ENCODE results near the gene RGS3.

RGS3 gene

DNA sequence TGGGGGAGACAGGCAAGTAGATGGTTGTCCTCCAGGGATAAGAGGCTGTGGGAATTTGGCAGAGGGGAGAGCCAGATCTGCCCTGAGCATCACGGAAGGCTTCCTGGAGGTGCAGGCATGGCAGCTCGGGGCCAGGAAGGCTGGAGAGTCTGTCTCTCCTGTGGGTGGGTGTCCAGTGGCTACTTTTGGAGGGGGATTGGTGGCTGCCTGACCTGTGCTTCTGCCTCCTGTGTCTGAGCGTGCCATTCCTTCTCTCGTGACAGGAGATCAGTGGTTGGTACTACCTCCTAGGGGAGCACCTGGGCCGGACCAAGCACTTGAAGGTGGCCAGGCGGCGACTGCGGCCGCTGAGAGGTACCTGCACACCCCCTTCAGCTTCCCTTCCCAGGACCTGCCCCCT lies 33.5 kb downstream of the RGS3 start:
- H3K27ac ChIP-seq (ENCODE audit: extremely low read depth, low read depth, low read length): no peak overlapping the region
- TF ChIP-seq KLF8 (tag by site-specific recombination; IDR thresholded peaks at IDR 0.05) (no peak), ZBTB7A (tag by site-specific recombination; IDR thresholded peaks at IDR 0.05; ENCODE audit: low read depth) (no peak), ZNF747 (tag by site-specific recombination; IDR thresholded peaks at IDR 0.05) (no peak), ZSCAN30 (tag by site-specific recombination; IDR thresholded peaks at IDR 0.05) (no peak), KLF9 (tag by site-specific recombination; IDR thresholded peaks at IDR 0.05; ENCODE audit: low read depth) (no peak), ZBTB6 (tag by site-specific recombination; IDR thresholded peaks at IDR 0.05) (no peak), ZNF707 (tag by site-specific recombination; IDR thresholded peaks at IDR 0.05) (no peak), ZNF324 (tag by site-specific recombination; IDR thresholded peaks at IDR 0.05) (no peak), ZNF560 (tag by site-specific recombination; IDR thresholded peaks at IDR 0.05; ENCODE audit: borderline replicate concordance) (no peak), ZNF654 (tag by site-specific recombination; IDR thresholded peaks at IDR 0.05; ENCODE audit: low read depth) (no peak), SETDB1 (IDR thresholded peaks at IDR 0.05; ENCODE audit: insufficient read length, low read length) (no peak)
- TF ChIP-seq, protein P1, sequence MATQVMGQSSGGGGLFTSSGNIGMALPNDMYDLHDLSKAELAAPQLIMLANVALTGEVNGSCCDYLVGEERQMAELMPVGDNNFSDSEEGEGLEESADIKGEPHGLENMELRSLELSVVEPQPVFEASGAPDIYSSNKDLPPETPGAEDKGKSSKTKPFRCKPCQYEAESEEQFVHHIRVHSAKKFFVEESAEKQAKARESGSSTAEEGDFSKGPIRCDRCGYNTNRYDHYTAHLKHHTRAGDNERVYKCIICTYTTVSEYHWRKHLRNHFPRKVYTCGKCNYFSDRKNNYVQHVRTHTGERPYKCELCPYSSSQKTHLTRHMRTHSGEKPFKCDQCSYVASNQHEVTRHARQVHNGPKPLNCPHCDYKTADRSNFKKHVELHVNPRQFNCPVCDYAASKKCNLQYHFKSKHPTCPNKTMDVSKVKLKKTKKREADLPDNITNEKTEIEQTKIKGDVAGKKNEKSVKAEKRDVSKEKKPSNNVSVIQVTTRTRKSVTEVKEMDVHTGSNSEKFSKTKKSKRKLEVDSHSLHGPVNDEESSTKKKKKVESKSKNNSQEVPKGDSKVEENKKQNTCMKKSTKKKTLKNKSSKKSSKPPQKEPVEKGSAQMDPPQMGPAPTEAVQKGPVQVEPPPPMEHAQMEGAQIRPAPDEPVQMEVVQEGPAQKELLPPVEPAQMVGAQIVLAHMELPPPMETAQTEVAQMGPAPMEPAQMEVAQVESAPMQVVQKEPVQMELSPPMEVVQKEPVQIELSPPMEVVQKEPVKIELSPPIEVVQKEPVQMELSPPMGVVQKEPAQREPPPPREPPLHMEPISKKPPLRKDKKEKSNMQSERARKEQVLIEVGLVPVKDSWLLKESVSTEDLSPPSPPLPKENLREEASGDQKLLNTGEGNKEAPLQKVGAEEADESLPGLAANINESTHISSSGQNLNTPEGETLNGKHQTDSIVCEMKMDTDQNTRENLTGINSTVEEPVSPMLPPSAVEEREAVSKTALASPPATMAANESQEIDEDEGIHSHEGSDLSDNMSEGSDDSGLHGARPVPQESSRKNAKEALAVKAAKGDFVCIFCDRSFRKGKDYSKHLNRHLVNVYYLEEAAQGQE (tag by site-specific recombination; IDR thresholded peaks at IDR 0.05): no peak
- TF ChIP-seq, protein P2, sequence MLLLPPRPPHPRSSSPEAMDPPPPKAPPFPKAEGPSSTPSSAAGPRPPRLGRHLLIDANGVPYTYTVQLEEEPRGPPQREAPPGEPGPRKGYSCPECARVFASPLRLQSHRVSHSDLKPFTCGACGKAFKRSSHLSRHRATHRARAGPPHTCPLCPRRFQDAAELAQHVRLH (tag by site-specific recombination; IDR thresholded peaks at IDR 0.05): no peak
- ChIA-PET POLR2A (no interaction called here), CTCF (interaction anchor here (1.0 to 1.1 kb wide), 2 partner anchors 15 to 185 kb away, joined by 3 read pairs; no protein-coding TSS in a partner anchor)
- no peaks in the 10 kb centered on the region for H3K9me3 ChIP-seq (ENCODE audit: control insufficient read depth, insufficient read depth, low read depth, low read length)
- H3K4me1 ChIP-seq (ENCODE audit: control insufficient read depth, insufficient read depth, low read length): no peaks in the 10 kb centered on the region
- H3K36me3 ChIP-seq (ENCODE audit: control insufficient read depth in 2 of 2, insufficient read depth in 1 of 2, low read length in 2 of 2): no peaks in the 10 kb centered on the region
- H3K4me3 ChIP-seq (ENCODE audit: low read depth, low read length): no peak overlapping the region

DNA sequence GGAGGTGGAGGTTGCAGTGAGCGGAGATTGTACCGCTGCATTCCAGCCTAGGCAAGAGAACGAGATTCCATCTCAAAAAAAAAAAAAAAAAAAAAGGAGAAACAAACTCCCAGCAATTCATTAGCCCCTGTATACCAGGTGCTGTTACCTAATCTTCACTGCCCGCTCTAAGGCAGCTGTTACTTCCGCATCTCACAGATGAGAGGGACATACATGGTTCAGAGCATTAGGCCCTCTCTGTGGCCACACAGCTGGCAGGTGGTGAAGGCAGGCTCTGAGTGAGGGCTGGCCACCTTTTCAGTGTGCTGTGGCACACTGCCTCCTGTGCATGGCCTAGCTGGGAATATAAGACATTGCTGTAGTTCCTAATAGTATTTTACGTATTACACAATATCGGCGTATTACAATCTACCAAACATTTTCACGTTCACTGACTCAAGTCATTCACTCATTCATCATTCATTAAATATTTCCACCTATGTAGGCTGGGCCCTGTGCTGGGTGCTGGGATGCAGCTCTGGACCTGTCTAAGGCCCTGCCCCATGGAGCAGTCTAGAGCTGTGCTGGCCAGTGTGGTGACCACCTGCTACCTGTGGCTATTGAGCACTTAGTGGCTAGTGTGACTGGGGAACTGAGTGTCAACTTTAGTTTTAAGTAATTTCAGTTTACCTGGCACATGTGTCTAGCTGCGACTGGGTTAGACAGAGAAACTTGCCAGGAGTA lies 35.8 kb downstream of the RGS3 start:
- Histone ChIP-seq H3K9me3 (ENCODE audit: control insufficient read depth, insufficient read depth, low read depth, low read length) (no peaks in the 10 kb centered on the region), H3K36me3 (ENCODE audit: control insufficient read depth in 2 of 2, insufficient read depth in 1 of 2, low read length in 2 of 2) (no peaks in the 10 kb centered on the region), H3K4me1 (ENCODE audit: control insufficient read depth, insufficient read depth, low read length) (no peaks in the 10 kb centered on the region), H3K4me3 (ENCODE audit: low read depth, low read length) (no peak overlapping the region), H3K27ac (ENCODE audit: extremely low read depth, low read depth, low read length) (no peak overlapping the region)
- ChIA-PET CTCF (interaction anchor here (0.6 to 1.4 kb wide), 2 partner anchors 9 to 191 kb away, joined by 3 to 6 read pairs; no protein-coding TSS in a partner anchor), POLR2A (no interaction called here)
- TF ChIP-seq, protein P3, sequence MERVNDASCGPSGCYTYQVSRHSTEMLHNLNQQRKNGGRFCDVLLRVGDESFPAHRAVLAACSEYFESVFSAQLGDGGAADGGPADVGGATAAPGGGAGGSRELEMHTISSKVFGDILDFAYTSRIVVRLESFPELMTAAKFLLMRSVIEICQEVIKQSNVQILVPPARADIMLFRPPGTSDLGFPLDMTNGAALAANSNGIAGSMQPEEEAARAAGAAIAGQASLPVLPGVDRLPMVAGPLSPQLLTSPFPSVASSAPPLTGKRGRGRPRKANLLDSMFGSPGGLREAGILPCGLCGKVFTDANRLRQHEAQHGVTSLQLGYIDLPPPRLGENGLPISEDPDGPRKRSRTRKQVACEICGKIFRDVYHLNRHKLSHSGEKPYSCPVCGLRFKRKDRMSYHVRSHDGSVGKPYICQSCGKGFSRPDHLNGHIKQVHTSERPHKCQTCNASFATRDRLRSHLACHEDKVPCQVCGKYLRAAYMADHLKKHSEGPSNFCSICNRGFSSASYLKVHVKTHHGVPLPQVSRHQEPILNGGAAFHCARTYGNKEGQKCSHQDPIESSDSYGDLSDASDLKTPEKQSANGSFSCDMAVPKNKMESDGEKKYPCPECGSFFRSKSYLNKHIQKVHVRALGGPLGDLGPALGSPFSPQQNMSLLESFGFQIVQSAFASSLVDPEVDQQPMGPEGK (tag by site-specific recombination; IDR thresholded peaks at IDR 0.05): no peak
- TF ChIP-seq ZFP37 (tag by site-specific recombination; IDR thresholded peaks at IDR 0.05): no peak
- no peak for TF ChIP-seq FEZF1 (tag by site-specific recombination; IDR thresholded peaks at IDR 0.05)

All from HEK293 (cell line).